ENCODE measurements around the gene KCNH5.

DNA sequence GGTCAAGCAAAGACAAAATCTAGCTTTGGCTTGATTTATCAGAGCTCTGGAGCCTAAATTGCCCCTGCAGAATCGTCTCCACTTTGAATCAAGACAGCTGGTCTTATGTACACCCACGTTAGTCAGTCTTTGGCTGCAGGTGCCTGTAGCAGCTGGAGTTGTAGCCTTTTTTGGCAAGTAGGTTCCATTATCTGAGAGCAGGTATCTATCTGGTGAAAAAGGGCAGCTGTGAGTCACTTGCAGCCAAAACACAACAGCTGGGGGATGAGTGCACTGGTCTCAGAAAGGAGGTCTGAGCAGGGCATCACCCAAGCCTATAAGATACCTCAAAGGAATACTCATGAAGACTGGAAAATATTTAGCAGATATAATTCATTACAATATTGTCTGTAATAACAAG is 43.6 kb upstream of the KCNH5 start:
- TF ChIP-seq GATA2 (IDR thresholded peaks at IDR 0.05; ENCODE audit: low read depth, low read length) (no peak), GATA3 (IDR thresholded peaks at IDR 0.05; ENCODE audit: low read depth, low read length) (no peak)

All from SH-SY5Y (cell line).